Activated T-cell treated with anti-CD3 and anti-CD28 coated beads, Interleukin-2, amount 50 U/mL, for 24 hours (primary cell): Measurements from ENCODE around the gene SLC66A3.
"Not testable (repeated sequence)": the region's sequence is repeated elsewhere in the genome, so short reads cannot be mapped to it uniquely, and the experiment has no call there.

Experiments used
- DNase-seq: peaks from one replicate; pipeline ENCODE4 v3.0.0-alpha.2; 2020
- H3K27ac Mint-ChIP-seq: 2 replicates; pipeline ENCODE4 v1.8.0; 2020; ENCODE audit warnings: mild to moderate bottlenecking, mixed read lengths
- H3K27me3 Mint-ChIP-seq: 2 replicates; pipeline ENCODE4 v1.8.0; 2020; ENCODE audit warnings: mixed read lengths
- H3K36me3 Mint-ChIP-seq: 2 replicates; pipeline ENCODE4 v1.8.0; 2020; ENCODE audit warnings: low read depth, mixed read lengths
- H3K4me1 Mint-ChIP-seq: 2 replicates; pipeline ENCODE4 v1.8.0; 2020; ENCODE audit warnings: low read depth, mixed read lengths
- H3K4me3 Mint-ChIP-seq: 2 replicates; pipeline ENCODE4 v1.8.0; 2020; ENCODE audit warnings: mild to moderate bottlenecking, moderate library complexity, mixed read lengths
- H3K9me3 Mint-ChIP-seq: 2 replicates; pipeline ENCODE4 v1.8.0; 2020; ENCODE audit warnings: mixed read lengths

SLC66A3 gene

DNA sequence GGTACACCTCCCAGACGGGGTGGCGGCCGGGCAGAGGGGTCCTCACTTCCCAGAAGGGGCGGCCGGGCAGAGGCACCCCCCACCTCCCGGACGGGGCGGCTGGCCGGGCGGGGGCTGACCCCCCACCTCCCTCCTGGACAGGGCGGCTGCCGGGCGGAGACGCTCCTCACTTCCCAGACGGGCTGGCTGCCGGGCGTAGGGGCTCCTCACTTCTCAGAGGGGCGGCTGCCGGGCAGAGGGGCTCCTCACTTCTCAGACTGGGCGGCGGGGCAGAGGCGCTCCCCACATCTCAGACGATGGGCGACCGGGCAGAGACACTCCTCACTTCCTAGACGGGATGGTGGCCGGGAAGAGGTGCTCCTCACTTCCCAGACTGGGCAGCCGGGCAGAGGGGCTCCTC is 9.8 kb downstream of the SLC66A3 start:
- H3K9me3 Mint-ChIP-seq, DNase-seq, H3K4me3 Mint-ChIP-seq, H3K27me3 Mint-ChIP-seq, H3K36me3 Mint-ChIP-seq, H3K27ac Mint-ChIP-seq: not testable (repeated sequence)
- peaks cover 12% of the 10 kb centered on the region for H3K4me1 Mint-ChIP-seq

DNA sequence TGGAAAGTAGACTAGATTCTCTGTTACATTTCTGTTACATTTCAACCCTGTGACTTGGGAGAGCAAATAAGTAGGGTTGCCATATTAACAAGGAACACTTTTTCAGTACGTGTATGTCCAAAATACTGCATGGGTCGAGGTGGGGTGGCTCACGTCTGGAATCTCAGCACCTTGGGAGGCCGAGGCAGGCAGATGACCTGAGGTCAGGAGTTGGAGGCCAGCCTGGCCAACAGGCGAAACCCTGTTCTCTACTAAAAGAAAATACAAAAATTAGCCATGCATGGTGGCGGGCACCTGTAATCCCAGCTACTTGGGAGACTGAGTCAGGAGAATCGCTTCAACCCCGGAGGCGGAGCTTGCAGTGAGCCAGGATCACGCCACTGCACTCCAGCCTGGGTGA is 11.2 kb downstream of the SLC66A3 start:
- no peak overlapping the region for H3K4me3 Mint-ChIP-seq
- no peaks in the 10 kb centered on the region for H3K9me3 Mint-ChIP-seq
- no peaks in the 10 kb centered on the region for H3K4me1 Mint-ChIP-seq
- no peak for DNase-seq
- H3K27me3 Mint-ChIP-seq = no peaks in the 10 kb centered on the region
- no peak overlapping the region for H3K27ac Mint-ChIP-seq
- peaks cover 7% of the 10 kb centered on the region for H3K36me3 Mint-ChIP-seq

DNA sequence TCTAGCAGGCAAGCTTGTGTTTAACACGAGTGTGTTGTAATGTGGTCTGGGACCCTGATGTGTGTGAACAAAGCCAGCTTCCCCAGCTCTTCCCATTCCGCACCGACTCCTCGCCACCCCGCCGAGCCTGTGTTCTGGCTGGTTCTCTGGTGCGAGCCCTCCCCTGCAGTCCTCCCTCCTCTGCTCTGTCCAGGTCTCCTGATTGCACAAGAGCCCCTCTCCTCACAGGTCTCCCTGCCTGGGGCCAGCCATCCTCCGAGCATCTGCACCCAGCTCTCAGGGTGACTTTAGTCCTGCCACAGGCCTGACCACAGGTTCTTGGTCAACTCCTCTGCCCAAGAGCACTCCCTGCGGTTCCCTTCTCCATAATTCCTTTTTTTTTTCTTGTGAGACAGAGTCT is 13.2 kb downstream of the SLC66A3 start:
- DNase-seq = no peak
- Mint-ChIP-seq H3K36me3 (peaks cover 5% of the 10 kb centered on the region), H3K4me3 (no peak overlapping the region), H3K27ac (no peak overlapping the region), H3K9me3 (no peaks in the 10 kb centered on the region), H3K4me1 (no peaks in the 10 kb centered on the region), H3K27me3 (no peaks in the 10 kb centered on the region)

DNA sequence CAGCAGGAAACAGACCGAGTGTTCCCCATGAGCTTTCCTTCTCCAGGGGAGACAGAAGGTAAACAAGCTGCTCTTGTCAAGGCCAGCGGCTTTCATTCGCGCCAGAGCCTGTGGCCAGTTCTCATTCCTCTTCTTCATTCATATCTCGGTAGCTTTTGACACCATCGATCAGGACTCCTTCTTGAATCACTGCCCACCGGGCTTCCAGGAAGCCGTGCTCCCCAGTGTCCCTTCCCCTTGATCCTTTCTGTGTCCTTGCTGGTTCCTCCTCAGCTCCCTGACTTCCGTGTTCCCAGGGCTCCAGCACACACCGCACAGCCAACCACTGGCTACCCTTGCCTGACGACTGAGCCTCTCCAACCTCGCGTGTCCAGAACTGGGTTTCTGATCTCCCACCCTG is 14.1 kb downstream of the SLC66A3 start:
- Mint-ChIP-seq H3K9me3 (no peaks in the 10 kb centered on the region), H3K4me3 (no peak overlapping the region), H3K27ac (no peak overlapping the region), H3K4me1 (no peaks in the 10 kb centered on the region), H3K36me3 (no peaks in the 10 kb centered on the region), H3K27me3 (no peaks in the 10 kb centered on the region)
- DNase-seq = no peak

DNA sequence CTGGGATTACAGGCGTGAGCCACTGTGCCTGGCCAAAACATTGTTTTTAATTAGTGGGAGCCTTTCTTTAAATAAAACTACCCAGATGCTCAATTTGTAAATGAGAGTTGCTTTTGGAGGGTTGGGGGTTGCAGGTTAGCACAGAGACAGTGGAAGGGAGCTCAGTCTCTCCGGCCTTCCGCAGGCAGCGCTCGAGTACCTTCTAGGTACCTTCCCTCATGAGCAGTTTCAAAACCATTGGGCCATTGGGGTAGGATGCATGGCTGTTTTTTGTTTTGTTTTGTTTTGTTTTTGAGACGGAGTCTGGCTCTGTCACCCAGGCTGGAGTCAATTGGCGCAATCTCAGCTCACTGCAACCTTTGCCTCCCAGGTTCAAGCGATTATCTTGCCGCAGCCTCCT is 19.0 kb downstream of the SLC66A3 start:
- H3K4me1 Mint-ChIP-seq = peaks cover 11% of the 10 kb centered on the region
- no peak overlapping the region for H3K4me3 Mint-ChIP-seq
- no peak for DNase-seq
- H3K27ac Mint-ChIP-seq = no peak overlapping the region
- peaks cover 10% of the 10 kb centered on the region for H3K36me3 Mint-ChIP-seq
- no peaks in the 10 kb centered on the region for H3K27me3 Mint-ChIP-seq
- H3K9me3 Mint-ChIP-seq = no peaks in the 10 kb centered on the region

DNA sequence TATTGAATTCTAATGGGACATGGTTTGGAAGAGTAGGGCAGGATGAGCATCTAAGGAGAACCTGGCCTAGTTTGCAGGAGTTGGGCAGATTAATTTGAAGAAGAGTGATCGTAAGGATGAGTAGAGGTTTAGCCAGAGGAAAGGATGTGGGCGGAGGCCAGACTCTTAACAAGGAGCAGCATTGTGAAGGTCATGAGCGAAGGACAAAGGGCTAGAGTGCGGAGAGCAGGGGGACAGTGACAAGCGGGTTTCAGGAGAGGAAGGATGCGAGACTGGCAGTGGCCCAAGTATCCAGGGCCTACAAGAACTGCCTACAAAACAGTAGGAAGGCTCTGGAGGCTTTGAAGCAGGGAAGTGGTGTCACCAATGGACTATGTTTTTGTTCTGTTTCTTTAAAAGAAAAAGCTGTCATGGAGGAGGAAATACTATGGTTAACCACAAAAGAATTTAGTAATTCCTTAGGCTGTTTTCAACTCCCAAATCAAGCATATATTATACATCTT is 20.1 kb downstream of the SLC66A3 start:
- Mint-ChIP-seq H3K27ac (peak overlapping the region; percentile 67), H3K4me3 (no peak overlapping the region), H3K36me3 (peaks cover 10% of the 10 kb centered on the region), H3K9me3 (no peaks in the 10 kb centered on the region), H3K27me3 (no peaks in the 10 kb centered on the region), H3K4me1 (peaks cover 11% of the 10 kb centered on the region)
- no peak for DNase-seq

DNA sequence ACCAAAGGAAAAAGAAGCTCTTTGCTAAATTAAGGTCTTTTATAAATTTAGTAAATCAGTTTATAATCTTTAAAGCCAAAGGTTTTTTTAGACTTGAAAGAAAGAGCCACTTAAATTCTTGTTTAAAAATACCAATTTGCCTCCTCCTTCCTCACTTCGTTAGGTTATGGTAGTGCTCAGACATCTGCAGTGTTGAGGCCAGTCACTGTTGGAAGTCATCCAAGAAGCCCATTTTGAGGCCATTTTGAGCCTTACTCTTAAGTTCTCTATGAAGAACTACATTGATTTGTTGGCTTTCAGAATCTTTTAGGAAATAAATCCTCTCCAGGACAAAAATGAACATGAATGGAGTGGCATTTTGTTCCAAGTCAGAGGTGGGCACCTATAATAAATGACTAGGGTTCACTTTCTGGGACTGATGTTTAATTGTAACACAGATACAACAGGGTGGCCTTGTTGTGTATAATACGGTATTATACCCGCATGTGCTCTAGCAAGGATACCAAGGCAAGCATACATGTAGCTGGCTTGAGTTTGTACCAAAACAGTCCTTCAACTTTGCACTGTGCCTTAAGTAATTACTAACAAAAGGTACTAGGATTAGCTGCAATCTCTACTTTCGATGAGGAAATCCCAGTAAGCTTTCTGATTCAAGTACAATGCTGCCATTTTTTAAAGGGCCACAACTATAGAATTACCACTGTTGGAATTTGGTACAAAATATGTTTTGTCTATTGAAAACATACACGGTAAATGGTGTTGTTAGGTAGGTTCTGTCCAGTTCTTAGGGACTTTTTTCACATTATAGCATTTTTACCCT is 22.8 kb downstream of the SLC66A3 start:
- Mint-ChIP-seq H3K27me3 (no peaks in the 10 kb centered on the region), H3K27ac (no peak overlapping the region), H3K9me3 (no peaks in the 10 kb centered on the region), H3K4me3 (no peak overlapping the region), H3K36me3 (peaks cover 25% of the 10 kb centered on the region), H3K4me1 (peaks cover 11% of the 10 kb centered on the region)
- no peak for DNase-seq

DNA sequence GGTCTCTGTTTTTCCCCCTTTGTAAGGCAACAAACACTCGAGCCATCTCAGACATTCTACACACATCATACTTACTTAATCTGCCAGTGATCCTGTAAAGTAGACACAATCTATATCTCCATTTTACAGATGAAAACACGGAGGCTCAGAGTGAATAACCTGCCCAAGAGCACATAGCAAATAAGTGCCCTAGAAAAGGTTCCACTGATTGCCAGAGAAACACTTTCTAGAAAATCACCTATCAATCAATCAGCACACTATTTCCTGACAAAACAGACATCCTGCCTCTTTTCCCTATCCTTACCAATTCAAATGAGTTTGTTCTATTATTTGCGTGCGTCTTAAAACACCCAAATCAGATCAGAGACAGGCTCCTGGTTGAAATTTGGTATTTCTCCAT is 23.9 kb downstream of the SLC66A3 start:
- Mint-ChIP-seq H3K36me3 (peaks cover 27% of the 10 kb centered on the region), H3K4me3 (no peak overlapping the region), H3K4me1 (peaks cover 11% of the 10 kb centered on the region), H3K9me3 (no peaks in the 10 kb centered on the region), H3K27ac (no peak overlapping the region), H3K27me3 (no peaks in the 10 kb centered on the region)
- no peak for DNase-seq

DNA sequence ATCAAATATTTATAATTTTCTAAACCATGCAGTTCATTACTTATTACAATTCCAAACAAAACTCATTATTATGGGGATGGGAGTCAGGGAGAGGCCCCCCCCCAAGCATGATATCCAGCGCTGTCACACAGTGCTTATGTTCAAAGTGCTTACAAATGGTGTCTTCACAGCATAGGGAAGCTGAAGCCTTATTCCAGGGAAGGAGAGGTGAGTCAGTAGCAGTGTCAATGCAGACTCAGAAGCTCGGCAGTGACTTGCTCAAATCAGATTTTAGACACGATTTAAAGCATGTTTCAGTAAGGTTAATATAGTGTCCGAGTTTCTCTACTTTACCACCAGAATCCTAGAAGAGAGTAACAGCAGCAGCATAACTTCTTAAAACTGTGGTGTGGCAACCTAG is 24.6 kb downstream of the SLC66A3 start:
- H3K4me1 Mint-ChIP-seq = peaks cover 11% of the 10 kb centered on the region
- H3K27me3 Mint-ChIP-seq = no peaks in the 10 kb centered on the region
- H3K27ac Mint-ChIP-seq = no peak overlapping the region
- no peak for DNase-seq
- no peak overlapping the region for H3K4me3 Mint-ChIP-seq
- peaks cover 31% of the 10 kb centered on the region for H3K36me3 Mint-ChIP-seq
- no peaks in the 10 kb centered on the region for H3K9me3 Mint-ChIP-seq

DNA sequence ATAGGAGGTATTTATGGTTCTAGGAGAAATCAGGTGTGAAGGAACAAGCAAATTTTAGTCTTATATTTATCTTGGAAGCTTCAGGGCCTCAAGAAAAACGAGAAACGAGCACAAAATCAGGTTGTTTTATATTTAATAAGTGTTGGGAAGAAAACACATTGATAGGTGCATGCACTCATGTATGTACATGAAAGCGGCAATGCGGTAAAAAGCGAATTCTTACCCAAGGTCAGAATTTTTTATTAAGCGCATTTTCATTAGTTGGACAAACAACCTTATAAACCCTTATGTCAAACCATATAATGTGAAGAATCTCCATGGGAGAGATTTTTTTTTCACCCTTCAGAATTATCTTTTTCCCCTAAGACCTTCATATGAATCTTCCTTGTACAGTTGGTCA is 25.4 kb downstream of the SLC66A3 start:
- H3K27ac Mint-ChIP-seq = no peak overlapping the region
- no peaks in the 10 kb centered on the region for H3K27me3 Mint-ChIP-seq
- H3K4me1 Mint-ChIP-seq = peaks cover 3% of the 10 kb centered on the region
- no peak for DNase-seq
- no peaks in the 10 kb centered on the region for H3K9me3 Mint-ChIP-seq
- peaks cover 35% of the 10 kb centered on the region for H3K36me3 Mint-ChIP-seq
- no peak overlapping the region for H3K4me3 Mint-ChIP-seq

DNA sequence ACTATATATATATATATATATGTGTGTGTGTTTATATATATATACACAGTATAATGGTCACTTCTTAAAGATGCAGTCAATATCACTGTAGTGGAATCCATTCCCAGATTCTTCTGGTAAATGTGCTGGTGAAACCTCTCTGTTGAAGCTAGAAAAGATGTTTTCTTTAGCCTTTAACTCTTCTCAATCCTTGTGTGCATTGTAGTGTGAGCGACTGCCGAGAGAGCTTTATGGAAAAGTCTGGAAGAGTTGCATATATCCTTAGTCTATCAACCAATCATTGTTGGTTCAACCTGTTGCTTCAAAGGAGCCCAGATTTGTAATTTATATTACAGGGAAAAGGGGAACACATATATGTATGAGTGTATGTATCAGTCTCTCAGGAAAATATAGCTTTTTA is 27.7 kb downstream of the SLC66A3 start:
- Mint-ChIP-seq H3K4me3 (no peak overlapping the region), H3K27me3 (no peaks in the 10 kb centered on the region), H3K27ac (no peak overlapping the region), H3K9me3 (no peaks in the 10 kb centered on the region), H3K4me1 (no peaks in the 10 kb centered on the region), H3K36me3 (peaks cover 39% of the 10 kb centered on the region)
- no peak for DNase-seq

DNA sequence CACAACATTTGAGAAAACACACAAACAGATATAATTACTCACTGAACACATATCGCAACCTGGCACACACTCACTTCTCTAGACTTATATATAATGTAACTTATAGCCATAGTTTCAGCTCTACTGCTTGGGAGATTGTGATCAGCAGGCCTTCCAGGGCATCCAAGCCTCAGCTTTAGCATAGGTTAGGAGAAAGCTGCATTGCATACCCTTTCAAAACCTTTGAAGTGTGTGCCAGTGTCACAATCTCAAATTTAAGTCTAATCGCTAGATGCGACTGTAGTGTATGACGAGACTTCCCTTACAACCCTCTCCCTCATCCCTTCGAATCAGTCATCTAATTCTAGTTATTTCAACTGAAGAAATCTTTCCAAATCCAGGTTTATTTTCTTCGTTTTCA is 30.9 kb downstream of the SLC66A3 start:
- H3K9me3 Mint-ChIP-seq = no peaks in the 10 kb centered on the region
- no peak overlapping the region for H3K27ac Mint-ChIP-seq
- no peak overlapping the region for H3K4me3 Mint-ChIP-seq
- no peak for DNase-seq
- H3K36me3 Mint-ChIP-seq = peaks cover 49% of the 10 kb centered on the region
- no peaks in the 10 kb centered on the region for H3K4me1 Mint-ChIP-seq
- no peaks in the 10 kb centered on the region for H3K27me3 Mint-ChIP-seq

DNA sequence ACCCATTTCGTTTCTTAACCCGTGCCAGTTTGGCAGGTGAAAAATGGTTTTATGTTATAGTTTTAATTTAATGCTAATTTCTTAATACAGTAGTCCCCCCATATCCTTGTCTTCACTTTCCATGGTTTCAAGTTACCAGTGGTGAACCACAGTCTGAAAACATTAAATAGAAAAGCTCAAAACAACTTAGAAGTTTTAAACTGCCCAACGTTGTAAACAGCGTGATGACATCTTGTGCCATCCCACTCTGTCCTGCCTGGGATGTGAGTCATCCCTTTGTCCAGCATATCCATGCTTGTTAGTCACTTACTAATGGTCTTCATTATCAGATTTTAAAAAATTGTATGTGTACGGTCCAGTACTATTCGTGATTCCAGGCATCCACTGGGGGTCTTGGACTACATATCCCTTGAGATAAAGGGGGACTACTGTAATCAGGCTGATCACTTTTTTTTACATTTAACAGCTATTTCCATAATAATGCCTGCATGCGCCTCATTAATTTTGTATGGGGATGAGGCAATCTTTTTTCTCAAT is 31.9 kb downstream of the SLC66A3 start:
- Mint-ChIP-seq H3K9me3 (no peaks in the 10 kb centered on the region), H3K4me3 (no peak overlapping the region), H3K36me3 (peaks cover 49% of the 10 kb centered on the region), H3K27ac (no peak overlapping the region), H3K4me1 (no peaks in the 10 kb centered on the region), H3K27me3 (no peaks in the 10 kb centered on the region)
- no peak for DNase-seq

DNA sequence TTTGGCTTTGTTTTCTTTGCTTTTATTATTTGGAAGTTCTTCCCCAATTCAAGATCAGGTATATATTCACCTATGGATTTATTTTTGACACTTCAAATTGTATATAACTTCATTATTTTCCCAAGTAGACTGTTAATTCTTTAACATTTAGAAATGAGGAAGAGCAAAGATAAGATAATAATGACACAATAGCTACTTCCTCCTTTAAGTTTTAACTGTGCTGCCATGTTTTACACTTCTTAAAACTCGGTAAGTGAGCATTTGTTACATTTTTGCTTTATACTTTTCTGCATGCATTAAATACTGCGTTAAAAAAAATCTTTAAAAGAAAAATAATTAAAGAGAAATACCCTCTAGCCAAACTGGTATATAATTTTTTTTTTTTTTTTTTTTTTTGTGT is 32.5 kb downstream of the SLC66A3 start:
- Mint-ChIP-seq H3K27me3 (no peaks in the 10 kb centered on the region), H3K4me1 (no peaks in the 10 kb centered on the region), H3K4me3 (no peak overlapping the region), H3K27ac (no peak overlapping the region), H3K9me3 (no peaks in the 10 kb centered on the region), H3K36me3 (peaks cover 49% of the 10 kb centered on the region)
- DNase-seq = no peak

DNA sequence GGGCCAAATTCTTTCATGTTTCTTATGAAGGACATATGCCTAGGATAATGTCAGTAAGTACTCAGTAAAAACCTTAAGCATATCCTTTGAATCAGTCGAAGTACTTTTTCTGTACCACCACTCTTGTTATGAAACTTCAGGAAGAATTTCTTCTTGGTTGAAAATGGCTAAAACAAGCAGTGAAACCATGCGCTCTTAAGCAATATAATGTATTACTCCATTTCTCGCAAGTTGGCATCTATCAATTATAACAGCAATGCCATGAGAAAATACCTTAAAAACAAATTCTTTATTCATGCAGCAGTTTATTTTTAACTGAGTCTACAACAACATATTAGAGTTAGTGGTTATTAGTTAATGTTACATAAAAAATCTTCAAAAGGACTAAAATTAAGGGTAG is 41.0 kb downstream of the SLC66A3 start:
- no peaks in the 10 kb centered on the region for H3K9me3 Mint-ChIP-seq
- peaks cover 73% of the 10 kb centered on the region for H3K36me3 Mint-ChIP-seq
- DNase-seq = no peak
- H3K27me3 Mint-ChIP-seq = no peaks in the 10 kb centered on the region
- H3K4me1 Mint-ChIP-seq = no peaks in the 10 kb centered on the region
- H3K4me3 Mint-ChIP-seq = no peak overlapping the region
- H3K27ac Mint-ChIP-seq = no peak overlapping the region
